Esophagus squamous epithelium (tissue), 4 donors: ENCODE measurements around the gene KAT6B.

ENCODE experiments used
- CTCF ChIP-seq, 6 experiments: fragments of 450-650 bp in 4 of 6; fragments of 200-600 bp in 2 of 6; sonication (generic) in 2 of 6; IDR thresholded peaks; one replicate each; pipeline ENCODE4 v1.5.1; 2016 to 2019; ENCODE audit warnings: antibody characterized with exemption in 6 of 6, mild to moderate bottlenecking in 4 of 6, moderate library complexity in 4 of 6
- POLR2A ChIP-seq, 4 donors: fragments of 450-650 bp; IDR thresholded peaks; one replicate each; pipeline ENCODE4 v1.6.1; 2017; ENCODE audit warnings: antibody characterized with exemption in 4 of 4, mild to moderate bottlenecking in 4 of 4, moderate library complexity in 3 of 4

DNA sequence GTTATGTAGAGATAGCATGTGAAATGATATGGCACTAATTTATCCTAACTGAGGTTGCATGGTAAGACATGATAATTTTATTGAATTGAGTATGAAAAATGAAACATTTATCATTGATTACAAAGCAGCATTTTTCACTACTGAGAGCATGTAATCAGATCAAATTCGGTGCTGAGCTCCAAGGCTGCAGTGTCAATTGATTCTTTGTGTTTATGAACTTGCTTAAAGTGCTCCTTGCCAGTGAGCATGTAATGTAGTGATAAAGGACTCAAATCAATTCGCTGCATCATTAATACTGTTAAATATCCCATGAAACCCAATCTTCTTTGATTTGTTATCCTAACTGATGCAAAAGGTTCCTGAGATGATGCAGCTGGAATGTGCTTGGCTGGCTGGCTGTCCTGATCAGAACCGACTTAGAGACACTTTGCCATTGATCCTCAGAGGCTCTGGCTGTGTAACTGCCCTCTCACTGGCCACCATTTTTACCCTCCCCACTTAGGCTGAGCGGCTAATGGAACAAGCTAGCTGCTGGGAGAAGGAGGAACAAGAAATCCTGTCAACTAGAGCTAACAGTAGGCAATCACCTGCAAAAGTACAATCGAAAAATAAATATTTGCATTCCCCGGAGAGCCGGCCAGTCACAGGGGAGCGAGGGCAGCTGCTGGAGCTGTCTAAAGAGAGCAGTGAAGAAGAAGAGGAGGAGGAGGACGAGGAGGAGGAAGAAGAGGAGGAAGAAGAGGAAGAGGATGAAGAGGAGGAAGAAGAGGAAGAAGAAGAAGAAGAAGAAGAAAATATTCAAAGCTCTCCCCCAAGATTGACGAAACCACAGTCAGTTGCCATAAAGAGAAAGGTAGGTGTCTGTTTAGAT lies 195.2 kb downstream of the KAT6B start:
- TF ChIP-seq CTCF (IDR thresholded peaks at IDR 0.05) (no peak), POLR2A (IDR thresholded peaks at IDR 0.05) (no peak)
